HL-60 (cell line): ENCODE results near the gene CCDC92.

Experiments used
- SPI1 ChIP-seq: IDR thresholded peaks from 2 replicates; pipeline ENCODE4 v1.6.1; 2012; ENCODE audit warnings: low read depth, mild to moderate bottlenecking, borderline replicate concordance
- TF ChIP-seq, protein P1 (sequence below): IDR thresholded peaks from one replicate; pipeline ENCODE4 v1.5.1; 2011; ENCODE audit warnings: low read length, control low read depth, inconsistent platforms; ENCODE audit not compliant: insufficient read depth

DNA sequence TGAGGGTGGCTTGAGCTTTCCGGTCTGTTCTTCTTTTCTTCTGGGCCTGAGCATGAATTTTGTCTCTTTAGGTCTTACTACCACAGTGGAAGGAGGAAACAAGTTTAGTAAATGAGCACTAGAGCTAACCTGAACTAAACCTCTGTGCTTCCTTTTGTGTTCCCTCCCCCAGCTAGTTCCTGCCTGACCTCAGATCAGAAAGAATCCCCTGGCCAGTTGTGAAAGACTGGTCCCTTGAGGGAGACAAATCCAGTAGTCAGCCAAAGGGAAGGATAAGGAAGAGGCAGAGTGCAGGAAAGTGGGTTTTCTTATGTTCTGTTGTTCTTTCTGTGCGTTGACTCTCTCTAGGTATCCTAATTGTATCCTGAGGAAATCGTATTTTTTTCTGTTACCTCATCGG, 17.9 kb upstream of the CCDC92 start:
- TF ChIP-seq, protein P1, sequence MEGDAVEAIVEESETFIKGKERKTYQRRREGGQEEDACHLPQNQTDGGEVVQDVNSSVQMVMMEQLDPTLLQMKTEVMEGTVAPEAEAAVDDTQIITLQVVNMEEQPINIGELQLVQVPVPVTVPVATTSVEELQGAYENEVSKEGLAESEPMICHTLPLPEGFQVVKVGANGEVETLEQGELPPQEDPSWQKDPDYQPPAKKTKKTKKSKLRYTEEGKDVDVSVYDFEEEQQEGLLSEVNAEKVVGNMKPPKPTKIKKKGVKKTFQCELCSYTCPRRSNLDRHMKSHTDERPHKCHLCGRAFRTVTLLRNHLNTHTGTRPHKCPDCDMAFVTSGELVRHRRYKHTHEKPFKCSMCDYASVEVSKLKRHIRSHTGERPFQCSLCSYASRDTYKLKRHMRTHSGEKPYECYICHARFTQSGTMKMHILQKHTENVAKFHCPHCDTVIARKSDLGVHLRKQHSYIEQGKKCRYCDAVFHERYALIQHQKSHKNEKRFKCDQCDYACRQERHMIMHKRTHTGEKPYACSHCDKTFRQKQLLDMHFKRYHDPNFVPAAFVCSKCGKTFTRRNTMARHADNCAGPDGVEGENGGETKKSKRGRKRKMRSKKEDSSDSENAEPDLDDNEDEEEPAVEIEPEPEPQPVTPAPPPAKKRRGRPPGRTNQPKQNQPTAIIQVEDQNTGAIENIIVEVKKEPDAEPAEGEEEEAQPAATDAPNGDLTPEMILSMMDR = no peak
- no peak for TF ChIP-seq SPI1
